ENCODE measurements around the gene CATSPER3.

GRCh38 chr5:135053989-135054388 lies 86.3 kb downstream of the CATSPER3 start:
- TF ChIP-seq POLR2AphosphoS5 (IDR thresholded peaks at IDR 0.05), result no peak
- TF ChIP-seq CTCF (IDR thresholded peaks at IDR 0.05), result no peak
- TF ChIP-seq POLR2A (IDR thresholded peaks at IDR 0.05), result no peak

Measured in suprapubic skin (tissue), 4 donors.